GM18526 (cell line): ENCODE measurements around the gene CDH26.

Source experiments
- POLR2A ChIP-seq: IDR thresholded peaks from 3 replicates; pipeline ENCODE4 v1.6.1; 2011; ENCODE audit not compliant: insufficient read length; ENCODE audit errors: extremely low read depth

CDH26 gene

DNA sequence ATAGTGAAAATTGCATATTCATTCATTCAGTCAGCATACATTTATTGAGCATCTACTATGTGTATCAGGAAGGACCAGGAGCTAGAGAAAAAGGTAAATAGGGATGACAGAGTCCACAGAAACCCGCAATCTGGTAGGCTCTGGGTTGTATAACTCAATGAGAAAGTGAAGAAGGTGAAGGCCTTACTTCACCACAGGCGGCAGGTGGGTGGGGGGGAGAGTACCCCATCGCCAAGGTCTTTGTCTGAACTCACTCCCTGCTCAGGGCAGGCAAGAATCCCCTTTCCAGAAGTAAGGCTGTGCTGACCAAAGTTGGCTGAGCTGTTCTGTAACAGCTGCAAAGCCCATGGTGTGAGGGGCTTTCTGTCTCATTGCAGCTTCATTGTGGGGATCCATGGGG is 81.3 kb downstream of the CDH26 start:
- no peak for TF ChIP-seq POLR2A

DNA sequence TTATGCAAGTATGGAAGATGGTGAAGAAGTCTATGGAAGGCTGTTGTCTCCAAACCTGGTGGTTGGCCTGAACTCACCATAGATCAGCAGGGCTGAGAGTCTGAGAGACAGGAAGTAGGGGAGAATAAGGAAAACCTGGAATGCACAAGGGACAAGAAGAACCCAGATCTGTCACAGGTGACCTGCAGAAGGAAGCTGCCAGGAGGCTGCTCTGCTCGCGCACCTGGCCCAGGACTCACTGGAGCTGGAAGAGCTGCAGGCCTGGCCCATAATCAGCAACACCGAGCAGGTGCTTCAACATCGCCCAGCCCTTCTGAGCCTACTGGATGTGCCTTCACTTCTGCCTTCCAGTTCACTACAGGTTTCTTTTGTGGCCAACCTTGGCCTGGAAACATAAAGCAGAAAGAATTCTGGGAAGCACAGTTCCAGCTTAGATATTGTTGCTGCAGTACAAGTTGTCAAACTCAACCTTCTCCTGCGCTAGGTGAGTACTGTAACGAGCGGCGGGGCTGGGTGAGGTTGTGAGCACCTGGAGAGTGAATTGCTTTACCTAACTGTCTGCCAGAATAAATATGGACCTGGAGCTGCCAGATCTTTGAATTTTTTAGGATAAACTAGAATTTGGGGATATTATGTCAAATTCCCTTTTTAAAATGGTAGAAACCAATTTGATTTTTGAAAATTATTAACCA is 82.4 kb downstream of the CDH26 start:
- TF ChIP-seq POLR2A, result no peak

DNA sequence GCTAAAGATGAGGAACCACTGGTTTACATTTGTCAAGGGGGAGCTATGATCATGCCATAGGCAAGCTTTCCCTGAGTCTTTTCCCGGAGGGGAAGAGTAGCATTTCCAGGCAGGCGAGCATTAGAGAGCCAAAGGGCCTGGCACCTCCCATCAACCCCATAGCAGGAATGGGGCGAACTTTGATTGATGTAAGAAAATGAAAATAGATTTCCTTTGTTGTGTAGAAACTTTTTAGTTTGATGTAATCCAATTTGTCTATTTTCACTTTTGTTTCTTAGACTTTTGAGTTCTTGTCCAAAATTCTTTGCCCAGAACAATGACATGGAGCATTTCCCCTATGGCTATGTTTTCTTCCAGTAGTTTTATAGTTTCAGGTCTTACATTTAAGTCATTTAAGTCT is 85.2 kb downstream of the CDH26 start:
- TF ChIP-seq POLR2A, result no peak

DNA sequence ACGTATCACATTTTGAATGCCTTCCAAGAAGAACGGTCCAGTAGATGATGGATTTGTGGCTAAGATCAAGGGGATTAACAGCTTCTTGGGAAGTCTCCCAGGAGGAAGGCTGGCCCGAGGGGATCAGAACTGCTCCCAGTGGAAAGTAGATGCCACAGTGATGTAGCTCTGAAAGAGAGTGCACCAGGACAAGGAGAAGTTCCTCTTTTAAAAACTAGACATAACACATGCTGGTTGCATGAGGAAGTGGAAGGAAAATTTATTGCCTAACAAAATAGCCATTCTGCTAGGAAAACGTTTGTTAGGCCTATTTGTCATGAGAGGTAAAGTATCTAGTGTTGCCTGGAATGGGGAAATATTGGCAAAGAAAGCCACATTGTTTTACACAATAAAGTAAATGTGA is 87.8 kb downstream of the CDH26 start:
- TF ChIP-seq POLR2A, result no peak

DNA sequence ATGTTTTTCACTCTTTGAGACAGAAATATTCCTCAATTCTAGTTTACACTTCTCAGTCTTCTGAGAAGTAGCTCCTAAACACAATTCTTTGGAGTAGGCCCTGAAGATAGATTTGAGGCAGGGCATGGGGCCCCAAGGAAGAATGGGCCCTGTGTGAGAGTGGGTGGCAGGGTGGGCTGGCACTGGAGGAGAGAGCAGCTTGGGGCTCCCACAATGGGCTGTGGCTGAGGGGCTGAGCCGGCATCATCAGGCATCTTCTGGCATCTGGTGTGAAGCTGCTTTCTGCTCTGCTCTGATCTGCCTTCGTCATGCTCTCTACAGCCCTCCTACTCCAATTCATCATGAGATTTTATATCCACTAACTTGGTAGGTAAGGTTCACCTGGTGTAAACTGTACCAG is 88.2 kb downstream of the CDH26 start:
- TF ChIP-seq POLR2A, result no peak

DNA sequence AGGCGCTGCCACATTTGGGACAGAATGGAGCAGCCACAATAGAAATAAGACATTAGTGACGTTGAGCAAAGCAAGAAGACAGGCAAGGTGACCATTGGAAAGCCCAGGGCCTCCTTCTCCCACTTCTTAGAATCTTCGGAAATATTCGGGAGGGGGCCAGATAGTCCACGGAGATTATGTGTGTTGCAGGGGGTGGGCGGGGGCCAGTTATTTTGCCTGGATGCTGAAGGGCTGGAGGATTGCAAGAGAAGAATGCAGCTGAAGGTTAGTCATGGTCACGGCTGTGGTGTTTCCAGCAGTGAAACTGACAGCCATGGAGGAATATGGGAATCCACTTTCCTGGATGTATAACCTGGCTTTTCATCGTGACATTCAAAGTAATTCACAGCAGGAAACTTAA is 88.6 kb downstream of the CDH26 start:
- no peak for TF ChIP-seq POLR2A

DNA sequence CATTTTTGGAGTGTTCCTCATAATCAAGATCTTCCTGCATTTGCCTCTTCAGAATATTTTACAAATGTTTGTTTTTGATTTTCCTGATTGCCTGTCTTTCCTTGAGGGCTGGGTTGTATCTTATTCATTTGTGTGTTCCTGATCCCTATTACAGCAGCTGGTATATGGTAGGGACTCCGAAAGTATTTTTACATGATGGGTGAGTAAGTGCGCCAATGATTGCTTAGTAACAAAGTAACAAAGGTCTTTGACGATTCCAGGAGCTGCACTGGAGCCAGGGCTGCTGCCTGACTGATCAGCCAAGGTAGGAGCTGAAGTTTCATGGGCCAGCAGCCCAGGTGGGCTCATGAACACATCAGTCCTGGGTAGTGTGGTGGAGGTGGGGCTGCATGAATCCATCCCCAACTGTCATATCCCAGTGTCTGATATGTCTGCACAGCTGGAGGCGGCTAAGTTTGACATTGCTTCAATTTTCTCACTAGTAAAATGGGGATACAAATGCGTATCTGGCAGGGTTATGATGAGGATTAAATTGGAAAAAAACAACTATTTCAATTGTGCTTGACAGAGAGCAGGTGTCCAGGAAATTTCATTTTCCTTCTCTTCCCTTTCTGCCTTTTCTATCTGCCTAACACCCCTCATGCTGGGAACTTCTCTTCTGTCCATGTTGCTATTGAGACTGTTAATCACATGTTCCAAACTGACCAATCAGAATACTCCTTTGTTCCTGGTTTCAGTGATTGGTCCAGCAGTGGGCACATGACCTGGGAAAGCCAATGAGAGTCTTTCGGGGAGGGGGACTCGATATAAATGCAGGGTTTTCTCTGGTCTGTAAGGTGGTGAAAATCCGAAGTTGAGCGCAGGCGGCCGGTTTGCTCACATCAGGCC is 90.7 kb downstream of the CDH26 start:
- TF ChIP-seq POLR2A, result no peak

DNA sequence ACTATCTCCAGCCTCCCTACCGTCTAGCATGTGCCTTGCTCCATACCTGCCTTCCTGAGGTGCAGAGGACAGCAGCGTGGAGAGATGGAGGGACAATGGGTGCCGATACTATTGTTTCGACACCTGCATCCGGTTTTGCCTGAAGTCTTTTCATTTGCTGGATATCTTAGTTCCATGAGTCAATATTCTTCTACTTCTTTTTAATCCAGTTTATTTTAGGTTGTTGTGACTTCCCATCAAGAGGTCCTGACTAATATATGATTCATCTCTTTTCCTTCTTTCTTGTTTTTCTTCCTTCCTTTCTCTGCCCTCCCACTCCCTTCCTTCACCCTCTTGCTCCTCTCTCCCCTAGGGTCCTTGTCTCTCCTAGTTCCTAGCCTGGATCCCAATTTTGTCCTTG is 91.4 kb downstream of the CDH26 start:
- TF ChIP-seq POLR2A, result no peak

DNA sequence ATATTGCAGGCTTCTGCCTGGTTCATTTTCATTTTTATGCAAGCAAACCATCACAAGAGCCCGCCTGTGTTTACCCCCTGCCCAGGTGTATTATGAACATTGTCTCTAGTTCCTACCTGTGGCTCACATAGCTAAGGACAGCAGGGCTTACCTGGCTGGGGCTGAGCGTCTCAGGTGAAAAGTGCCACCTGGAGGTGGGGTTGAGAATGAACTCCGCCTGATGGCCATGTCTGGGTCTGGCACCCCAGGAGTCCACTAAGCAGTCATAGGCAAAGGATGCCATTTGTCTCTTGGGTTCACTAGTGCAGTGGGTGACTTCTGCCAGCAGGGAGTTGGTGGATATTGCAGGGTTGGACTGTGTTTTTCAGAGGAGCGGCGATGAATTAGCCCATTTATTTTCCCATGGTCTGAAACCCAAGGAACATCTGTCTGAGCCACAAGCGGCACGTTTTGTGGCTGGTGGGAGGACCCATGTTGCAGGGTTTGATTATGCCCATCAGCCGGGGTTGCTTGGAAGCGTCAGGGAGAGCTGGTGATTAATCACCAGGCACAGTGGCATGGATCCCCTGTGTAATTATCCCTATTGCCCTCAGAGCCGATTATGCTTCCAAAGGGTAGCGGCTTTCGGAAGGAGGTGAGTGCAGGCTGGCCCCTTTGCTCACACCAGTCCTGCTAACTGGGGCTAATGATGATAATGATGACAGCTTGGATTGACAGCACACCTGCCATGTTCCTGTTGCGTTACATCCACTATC is 92.1 kb downstream of the CDH26 start:
- TF ChIP-seq POLR2A, result no peak

DNA sequence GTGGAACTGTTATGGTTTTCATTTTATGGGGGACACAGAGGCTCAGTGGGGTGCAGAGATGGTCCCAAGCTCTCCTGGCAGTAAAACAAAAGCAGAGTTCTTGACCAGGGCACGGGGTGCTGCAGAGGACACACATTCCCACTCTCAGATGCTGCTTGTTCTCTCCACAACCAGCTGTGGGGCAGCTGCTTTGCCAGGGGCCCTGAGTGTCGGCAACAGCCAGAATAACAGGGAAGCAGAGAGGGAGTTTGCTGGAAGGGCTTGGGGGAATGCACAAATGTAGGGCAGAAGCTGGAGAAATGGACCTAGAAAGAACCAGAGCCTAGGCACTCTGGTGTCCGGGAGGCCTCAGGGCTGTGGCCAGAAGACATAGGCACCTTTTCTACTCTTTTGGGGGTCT is 93.7 kb downstream of the CDH26 start:
- no peak for TF ChIP-seq POLR2A

DNA sequence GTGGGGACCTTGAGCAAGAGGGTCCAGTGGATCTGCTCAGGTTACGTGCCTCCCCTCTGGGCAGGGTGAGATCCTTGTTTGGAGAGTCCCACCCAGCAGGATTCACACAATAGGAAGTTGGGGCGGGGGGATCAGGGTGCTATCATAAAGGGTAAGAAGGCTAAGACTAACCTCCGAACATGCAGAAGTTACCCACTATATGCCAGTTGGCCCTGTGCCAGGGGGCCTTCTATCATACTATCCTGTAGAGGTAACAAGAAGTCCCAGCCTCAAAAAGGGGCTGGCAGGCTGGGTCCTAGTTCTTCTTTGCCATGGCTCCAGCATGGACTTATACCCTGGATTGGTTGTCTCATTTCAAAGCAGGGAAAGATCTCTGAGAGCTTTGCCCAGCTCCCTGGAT is 94.1 kb downstream of the CDH26 start:
- TF ChIP-seq POLR2A, result no peak

DNA sequence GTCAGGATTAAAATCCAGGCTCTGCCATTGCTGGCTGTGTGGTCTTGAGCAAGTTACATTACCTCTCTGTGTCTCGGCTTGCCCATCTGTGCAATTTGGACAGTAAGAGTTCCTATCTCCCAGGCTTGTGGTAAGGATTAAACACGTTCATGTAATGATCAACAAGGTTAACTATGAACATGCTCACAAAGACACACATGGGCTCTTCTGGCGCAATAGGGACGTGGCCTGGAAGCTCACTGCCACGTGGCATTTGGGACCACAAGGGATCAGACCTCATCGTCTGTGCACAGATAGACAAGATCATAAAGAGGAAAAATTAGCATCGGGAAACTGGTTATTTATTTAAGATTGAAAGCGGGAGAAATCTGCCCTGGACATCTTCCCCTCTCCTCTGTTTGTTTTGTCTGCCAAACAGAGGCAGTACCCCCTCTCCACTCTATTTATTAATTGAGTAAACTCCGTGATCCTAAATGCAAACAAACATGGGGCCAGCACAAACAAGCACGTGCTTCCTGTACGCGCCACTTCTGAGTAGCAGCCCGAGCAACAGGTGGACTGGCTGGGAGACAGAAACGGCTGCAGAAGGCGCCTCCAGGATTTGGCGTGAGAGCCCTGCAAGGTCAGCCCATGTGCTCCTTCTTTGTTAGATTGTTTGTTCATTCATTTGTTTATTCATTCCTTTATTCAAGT is 95.0 kb downstream of the CDH26 start:
- TF ChIP-seq POLR2A, result no peak

DNA sequence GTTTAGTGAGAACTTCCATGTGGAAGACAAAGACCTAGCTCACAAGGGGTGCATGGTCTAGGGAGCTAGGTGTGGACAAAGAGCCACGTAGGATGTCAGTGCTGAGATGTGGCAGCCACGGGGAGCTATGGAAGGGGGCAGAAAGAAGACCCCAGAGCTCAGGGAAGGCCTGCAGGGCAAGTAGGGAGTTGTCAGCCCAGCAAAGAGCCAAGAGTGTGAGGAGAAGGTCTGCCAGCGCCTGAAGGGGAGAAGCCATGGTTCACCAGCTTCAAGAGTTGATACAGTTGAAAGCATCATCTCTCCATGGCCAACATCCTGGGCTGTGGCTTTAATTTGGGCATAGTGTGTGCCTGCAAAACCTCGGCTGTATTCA is 95.6 kb downstream of the CDH26 start:
- no peak for TF ChIP-seq POLR2A

DNA sequence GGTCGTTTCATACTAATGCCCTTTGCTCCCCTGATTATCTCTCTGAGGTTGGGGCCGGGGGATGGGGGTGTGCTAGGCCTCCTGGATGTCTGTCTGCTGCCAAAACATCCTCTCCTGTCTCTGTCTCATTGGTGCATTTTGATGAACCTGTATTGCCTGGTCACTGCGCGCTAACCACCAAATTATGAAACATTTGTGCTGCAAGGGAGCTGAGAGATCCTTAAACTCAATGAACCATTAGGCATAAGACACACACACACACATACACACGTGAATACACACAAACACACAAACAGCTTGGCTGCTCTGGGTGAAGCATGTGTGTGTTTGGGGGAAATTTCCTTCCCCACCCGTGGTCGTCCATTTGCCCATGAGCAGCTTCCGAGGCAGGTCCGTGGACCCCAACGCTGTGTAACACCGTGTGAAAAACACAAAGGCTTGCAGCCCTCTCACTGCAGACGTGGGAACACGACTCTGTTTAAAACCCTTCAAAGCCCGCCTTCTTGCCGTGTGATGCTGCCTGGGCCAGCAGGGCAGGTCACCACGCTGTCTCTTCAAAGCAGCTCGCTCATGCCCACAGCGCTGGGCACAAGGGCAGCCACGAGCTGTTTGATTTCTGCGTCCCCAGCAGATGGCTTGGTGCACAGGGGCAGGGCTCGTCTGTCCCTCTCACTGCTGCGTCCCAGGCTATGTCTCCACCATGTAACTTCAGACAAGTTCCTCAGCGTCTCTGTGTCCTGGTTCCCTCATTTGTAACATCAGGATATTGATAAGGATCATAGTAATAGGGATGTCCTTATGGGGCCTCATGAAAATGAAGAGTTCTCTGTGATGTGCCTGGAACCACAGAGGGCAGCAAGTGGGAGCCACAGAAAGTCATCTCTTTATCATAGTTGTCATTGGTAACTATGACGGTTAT is 96.8 kb downstream of the CDH26 start:
- no peak for TF ChIP-seq POLR2A
